ENCODE measurements around the gene NLRP5.
"Not testable (repeated sequence)": the region's sequence is repeated elsewhere in the genome, so short reads cannot be mapped to it uniquely, and the experiment has no call there.

NLRP5 gene

GRCh38 chr19:56079609-56080008 lies 93.0 kb downstream of the NLRP5 start:
- DNase-seq: no peak

- DNase-seq: no peak
Observed at GRCh38 chr19:56080669-56081401, 94.3 kb downstream of the NLRP5 start.

- no peak for DNase-seq
Observed at GRCh38 chr19:56083668-56084067, 97.1 kb downstream of the NLRP5 start.

GRCh38 chr19:56084835-56085536 lies 98.4 kb downstream of the NLRP5 start:
- DNase-seq: no peak

- DNase-seq: no peak
Observed at GRCh38 chr19:56085571-56086275, 99.1 kb downstream of the NLRP5 start.

GRCh38 chr19:56086671-56087430 lies 100.3 kb downstream of the NLRP5 start:
- DNase-seq: no peak

- DNase-seq: no peak
Observed at GRCh38 chr19:56087647-56088496, 101.3 kb downstream of the NLRP5 start.

GRCh38 chr19:56088497-56089215 lies 102.1 kb downstream of the NLRP5 start:
- no peak for DNase-seq

- DNase-seq: no peak
Observed at GRCh38 chr19:56089344-56089743, 102.8 kb downstream of the NLRP5 start.

- no peak for DNase-seq
Observed at GRCh38 chr19:56091066-56091490, 104.5 kb downstream of the NLRP5 start.

GRCh38 chr19:56091751-56092546 lies 105.4 kb downstream of the NLRP5 start:
- DNase-seq: no peak

- DNase-seq: no peak
Observed at GRCh38 chr19:56092685-56093631, 106.4 kb downstream of the NLRP5 start.

GRCh38 chr19:56094449-56094848 lies 107.9 kb downstream of the NLRP5 start:
- no peak for DNase-seq

- no peak for DNase-seq
Observed at GRCh38 chr19:56096665-56097064, 110.1 kb downstream of the NLRP5 start.

GRCh38 chr19:56097306-56097705 lies 110.7 kb downstream of the NLRP5 start:
- no peak for DNase-seq

GRCh38 chr19:56097776-56098175 lies 111.2 kb downstream of the NLRP5 start:
- DNase-seq: no peak

- not testable (repeated sequence) for DNase-seq
Observed at GRCh38 chr19:56098237-56098636, 111.7 kb downstream of the NLRP5 start.

GRCh38 chr19:56098731-56099568 lies 112.4 kb downstream of the NLRP5 start:
- no peak for DNase-seq

All from NCI-H187 treated with DMSO at 0.1 percent for 48 hours (cell line).